ENCODE data around the gene C4A. TPM values are rescaled to one million over a fixed set of nuclear protein-coding genes. Genes with fewer than 3 reads are reported as not detected.
"Not testable (repeated sequence)": the region's sequence is repeated elsewhere in the genome, so short reads cannot be mapped to it uniquely, and the experiment has no call there.

Gene C4A
- 4.6 and 6.8 TPM in 2 replicates for total RNA-seq

DNA sequence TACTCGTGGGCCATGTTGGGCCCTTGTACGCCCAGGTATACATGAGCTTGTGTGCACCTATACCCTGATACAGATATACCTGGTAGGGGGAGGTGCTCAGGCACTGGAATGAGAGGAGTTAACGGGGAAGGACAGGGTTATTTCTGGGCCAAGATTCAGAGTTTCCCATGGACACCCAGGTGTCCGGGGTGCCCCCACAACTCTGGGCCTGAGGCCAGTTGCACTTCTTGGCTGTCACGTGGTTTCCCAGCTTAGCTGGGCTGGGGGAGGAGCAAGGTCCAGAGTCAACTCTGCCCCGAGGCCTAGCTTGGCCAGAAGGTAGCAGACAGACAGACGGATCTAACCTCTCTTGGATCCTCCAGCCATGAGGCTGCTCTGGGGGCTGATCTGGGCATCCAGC is at the start of gene C4A:
C4A (plus strand) TSS at position 314 of the 400 bp plus-strand sequence; CDS start at position 365, 51 bp downstream.
- H3K9me3 Mint-ChIP-seq; intact Hi-C loops (cut with micrococcal nuclease); ATAC-seq (ENCODE audit: low read depth); H3K4me1 Mint-ChIP-seq; H3K4me3 Mint-ChIP-seq; H3K27ac Mint-ChIP-seq; H3K27me3 Mint-ChIP-seq; CTCF ChIA-PET; POLR2A ChIA-PET; DNase-seq: not testable (repeated sequence)
- peaks cover 15% of the 10 kb centered on the region for H3K36me3 Mint-ChIP-seq (ENCODE audit: low read depth)

GRCh38 chr6:31932137-31932536 is 49.7 kb upstream of the C4A start:
- H3K9me3 Mint-ChIP-seq; DNase-seq; POLR2A ChIA-PET; H3K4me1 Mint-ChIP-seq; intact Hi-C loops (cut with micrococcal nuclease); ATAC-seq (ENCODE audit: low read depth); H3K4me3 Mint-ChIP-seq; H3K36me3 Mint-ChIP-seq (ENCODE audit: low read depth); H3K27ac Mint-ChIP-seq; CTCF ChIA-PET: not testable (repeated sequence)
- H3K27me3 Mint-ChIP-seq, result peaks cover 12% of the 10 kb centered on the region

GRCh38 chr6:31933537-31933936 is 48.3 kb upstream of the C4A start:
- ChIA-PET CTCF (no interaction called here), POLR2A (no interaction called here)
- H3K27me3 Mint-ChIP-seq, result peaks cover 10% of the 10 kb centered on the region
- H3K4me1 Mint-ChIP-seq, result no peaks in the 10 kb centered on the region
- no peak for DNase-seq
- no peak for TF ChIP-seq CTCF (IDR thresholded peaks at IDR 0.05)
- intact Hi-C loops (cut with micrococcal nuclease), result no loop called here
- no peaks in the 10 kb centered on the region for H3K9me3 Mint-ChIP-seq
- H3K27ac Mint-ChIP-seq, result no peak overlapping the region
- H3K4me3 Mint-ChIP-seq, result no peak overlapping the region
- H3K36me3 Mint-ChIP-seq (ENCODE audit: low read depth), result no peaks in the 10 kb centered on the region
- no peak for ATAC-seq (ENCODE audit: low read depth)

DNA sequence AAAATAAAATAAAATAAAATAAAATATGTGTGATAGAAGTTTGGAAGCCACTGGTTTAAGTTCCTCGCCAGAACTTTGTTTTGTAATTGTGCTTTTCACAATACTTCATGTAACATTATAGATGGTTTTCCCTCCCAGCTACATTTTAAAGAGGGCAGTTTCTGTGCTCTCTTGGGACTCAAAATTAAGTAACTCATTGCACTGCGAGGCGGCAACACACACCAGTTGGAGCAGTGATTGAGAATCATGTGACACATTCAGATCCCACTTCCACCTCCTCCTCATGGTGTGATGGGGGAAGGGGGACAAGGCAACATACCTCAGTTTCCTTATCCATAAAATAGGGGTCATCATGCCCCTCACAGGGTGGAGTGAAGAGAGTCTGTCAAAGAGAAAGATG is 46.8 kb upstream of the C4A start:
- Mint-ChIP-seq H3K4me3 (no peak overlapping the region), H3K9me3 (no peaks in the 10 kb centered on the region), H3K4me1 (no peaks in the 10 kb centered on the region), H3K27ac (no peak overlapping the region), H3K27me3 (peaks cover 5% of the 10 kb centered on the region), H3K36me3 (ENCODE audit: low read depth) (no peaks in the 10 kb centered on the region)
- ChIA-PET CTCF (no interaction called here), POLR2A (interaction anchor here (0.6 kb wide), 1 partner anchor 33 kb away, joined by 4 read pairs; the partner anchor contains the start of gene ZBTB12)
- intact Hi-C loops (cut with micrococcal nuclease), result no loop called here
- no peak for TF ChIP-seq CTCF (IDR thresholded peaks at IDR 0.05)
- ATAC-seq (ENCODE audit: low read depth), result no peak
- no peak for DNase-seq

- Mint-ChIP-seq H3K9me3 (no peaks in the 10 kb centered on the region), H3K36me3 (ENCODE audit: low read depth) (no peaks in the 10 kb centered on the region), H3K4me1 (no peaks in the 10 kb centered on the region), H3K27me3 (peaks cover 5% of the 10 kb centered on the region), H3K27ac (no peak overlapping the region), H3K4me3 (no peak overlapping the region)
- POLR2A ChIA-PET, result no interaction called here
- intact Hi-C loops (cut with micrococcal nuclease), result no loop called here
- ATAC-seq (ENCODE audit: low read depth), result no peak
- no peak for DNase-seq
- TF ChIP-seq CTCF (IDR thresholded peaks at IDR 0.05), result no peak
- CTCF ChIA-PET, result no interaction called here
Observed at GRCh38 chr6:31935823-31936222, 46.0 kb upstream of the C4A start.

GRCh38 chr6:31940256-31940664 is 41.6 kb upstream of the C4A start:
- Mint-ChIP-seq H3K4me1 (no peaks in the 10 kb centered on the region), H3K27me3 (peaks cover 22% of the 10 kb centered on the region), H3K9me3 (no peaks in the 10 kb centered on the region), H3K36me3 (ENCODE audit: low read depth) (no peaks in the 10 kb centered on the region), H3K27ac (no peak overlapping the region), H3K4me3 (no peak overlapping the region)
- ChIA-PET POLR2A (no interaction called here), CTCF (interaction anchor here (1.9 kb wide), 1 partner anchor 12 kb away, joined by 5 read pairs; no protein-coding TSS in a partner anchor)
- no peak for TF ChIP-seq CTCF (IDR thresholded peaks at IDR 0.05)
- intact Hi-C loops (cut with micrococcal nuclease), result no loop called here
- DNase-seq (no peak), ATAC-seq (ENCODE audit: low read depth) (no peak)
